DMS79 treated with DMSO at 0.1 percent for 48 hours (cell line): ENCODE measurements around the gene HOXA1.

Source experiments
- DNase-seq: peaks from one replicate; lab custom pipeline; 2025; lab: John Stamatoyannopoulos, UW

Gene HOXA1

GRCh38 chr7:27131390-27131819 lies 35.6 kb upstream of the HOXA1 start:
- no peak for DNase-seq

DNA sequence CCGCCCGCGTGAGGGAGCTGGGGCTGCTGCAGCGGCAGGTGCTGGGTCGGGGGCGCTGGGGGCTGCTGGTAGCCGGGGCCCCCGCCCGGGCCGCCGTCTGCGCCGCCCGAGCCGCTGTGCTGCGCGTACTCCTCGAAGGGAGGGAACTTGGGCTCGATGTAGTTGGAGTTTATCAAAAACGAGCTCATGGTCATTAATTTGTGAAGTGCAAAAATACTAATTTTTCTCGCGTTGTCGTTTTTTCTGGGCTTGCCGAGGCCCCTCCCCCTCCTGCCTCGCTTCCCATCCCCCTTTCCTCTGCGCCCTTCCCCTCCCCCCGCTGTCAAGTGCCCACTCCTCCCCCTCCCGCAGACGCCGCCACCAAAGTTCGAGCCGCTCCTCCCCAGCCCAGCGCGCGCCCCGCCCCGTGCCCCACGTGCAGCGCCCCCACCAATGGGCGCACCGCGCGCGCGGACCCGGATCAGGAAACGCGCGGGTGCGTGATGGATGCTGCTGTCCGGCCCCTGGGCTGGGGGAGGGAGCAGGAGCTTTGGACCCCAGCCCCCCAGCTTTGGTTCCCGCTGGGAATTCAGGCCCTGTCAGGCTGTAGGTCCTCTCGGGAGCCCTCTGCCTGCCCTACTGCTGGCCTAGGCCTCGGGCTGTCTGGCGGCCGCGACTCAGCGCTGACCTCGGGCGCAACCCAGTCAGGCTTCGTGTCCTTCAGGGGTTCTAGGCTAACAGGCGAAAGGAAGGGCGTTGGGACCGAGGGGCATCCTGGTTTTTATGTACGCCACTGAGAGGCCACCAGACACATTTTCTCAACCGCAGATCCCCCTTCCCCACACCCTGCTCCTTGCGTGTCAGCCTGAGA lies 35.0 kb upstream of the HOXA1 start, which contains the start of gene HOXA4:
TSS of gene HOXA4 (minus strand) at position 218 of the 850 bp plus-strand sequence. CDS start at position 194, 24 bp downstream.
- DNase-seq: peak; percentile 53

- no peak for DNase-seq
Measured at GRCh38 chr7:27129729-27130539, 34.1 kb upstream of the HOXA1 start.

DNA sequence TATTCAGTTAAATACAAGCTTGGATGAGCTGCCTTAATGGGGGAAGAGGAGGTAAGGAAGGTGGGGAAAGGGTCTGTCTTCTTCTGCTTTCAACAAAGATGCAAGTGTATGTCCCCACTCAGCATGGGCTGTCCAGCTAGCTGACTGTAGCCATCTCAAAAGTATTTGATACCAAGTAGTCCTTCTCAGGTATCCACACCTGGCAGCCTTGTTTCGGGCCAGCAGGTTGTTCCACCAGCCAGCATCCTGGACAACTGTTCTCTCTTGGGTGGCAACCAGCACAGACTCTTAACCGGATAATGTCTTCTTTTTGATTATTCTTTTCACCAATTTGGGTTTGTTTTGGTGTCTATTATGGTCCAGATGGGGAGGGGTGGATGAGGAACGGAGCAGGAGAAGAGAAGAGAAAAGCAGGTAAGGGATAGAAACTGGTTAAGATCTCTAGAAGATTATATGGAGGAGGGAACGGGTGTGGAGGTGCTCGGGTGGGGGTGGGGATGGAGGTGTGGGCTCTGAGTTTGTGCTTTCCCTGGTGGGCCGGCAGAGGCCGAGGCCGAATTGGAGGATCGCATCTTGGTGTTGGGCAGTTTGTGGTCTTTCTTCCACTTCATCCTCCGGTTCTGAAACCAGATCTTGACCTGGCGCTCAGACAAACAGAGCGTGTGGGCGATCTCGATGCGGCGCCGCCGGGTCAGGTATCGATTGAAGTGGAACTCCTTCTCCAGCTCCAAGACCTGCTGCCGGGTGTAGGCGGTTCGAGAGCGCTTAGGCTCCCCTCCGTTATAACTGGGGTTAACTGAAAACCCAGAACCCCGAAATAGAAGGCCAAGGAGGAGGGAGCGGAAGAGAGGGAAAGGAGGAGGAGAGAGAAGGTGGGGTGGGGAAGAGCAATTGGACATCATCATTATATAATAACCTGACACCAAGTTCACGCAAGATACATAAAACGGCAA lies 33.3 kb upstream of the HOXA1 start:
- no peak for DNase-seq

- peak; percentile 93 for DNase-seq
Measured at GRCh38 chr7:27128034-27128433, 32.2 kb upstream of the HOXA1 start.

DNA sequence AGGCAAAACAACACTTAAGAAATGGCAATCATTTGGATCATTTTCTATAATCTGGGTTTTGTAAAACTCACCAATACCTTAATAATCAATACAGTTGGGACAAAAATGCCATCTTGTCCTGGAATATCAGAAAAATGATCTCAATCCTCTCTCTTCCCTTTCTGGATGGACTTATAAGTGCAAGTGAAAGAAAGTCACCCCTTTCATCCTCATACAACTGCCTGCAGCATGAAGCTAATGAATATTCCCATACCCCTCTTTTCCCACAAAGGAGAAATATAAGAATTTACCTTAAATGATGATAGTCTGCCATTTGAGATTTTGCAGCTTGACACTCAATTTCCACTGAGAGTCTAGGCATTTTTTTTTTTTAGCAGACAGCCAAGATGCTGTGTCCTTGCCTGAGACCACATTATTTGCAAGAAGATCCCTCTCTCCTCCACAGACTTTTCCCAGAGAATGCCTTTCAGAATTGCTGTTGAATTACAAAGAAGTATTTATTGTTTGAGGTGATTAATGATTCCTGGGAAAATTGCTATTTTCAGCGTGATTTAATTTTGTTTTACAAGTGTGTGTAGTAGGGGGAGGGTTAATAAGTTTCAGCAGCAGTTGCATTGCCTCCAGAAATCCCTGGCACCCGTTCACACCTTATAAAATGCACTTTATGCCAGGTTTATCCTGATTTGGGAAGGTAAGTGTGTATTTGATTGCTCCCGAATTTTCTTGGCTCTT lies 31.0 kb upstream of the HOXA1 start:
- DNase-seq: no peak

DNA sequence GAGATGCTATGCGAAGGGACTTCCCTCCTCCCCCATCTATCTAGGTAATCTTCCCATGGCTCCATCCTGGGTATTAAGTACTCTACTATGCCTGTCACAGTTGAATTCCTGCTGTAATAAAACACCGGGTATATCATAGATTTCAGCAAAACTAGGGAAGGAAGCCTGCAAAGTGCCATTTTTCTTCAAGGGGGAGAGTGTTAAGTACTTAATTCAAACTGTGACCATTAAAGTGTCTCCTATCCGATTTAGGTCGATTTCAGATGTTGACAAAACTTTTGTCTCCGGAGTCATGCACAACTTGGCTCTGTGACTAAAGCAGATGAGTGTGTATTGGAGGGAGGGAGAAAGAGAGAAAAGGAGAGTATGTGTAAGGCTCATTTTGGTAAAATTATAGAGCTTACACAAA lies 30.2 kb upstream of the HOXA1 start:
- DNase-seq: peak; percentile 42

- no peak for DNase-seq
Measured at GRCh38 chr7:27124902-27125689, 29.3 kb upstream of the HOXA1 start.

GRCh38 chr7:27124096-27124901 lies 28.5 kb upstream of the HOXA1 start:
- DNase-seq: no peak

DNA sequence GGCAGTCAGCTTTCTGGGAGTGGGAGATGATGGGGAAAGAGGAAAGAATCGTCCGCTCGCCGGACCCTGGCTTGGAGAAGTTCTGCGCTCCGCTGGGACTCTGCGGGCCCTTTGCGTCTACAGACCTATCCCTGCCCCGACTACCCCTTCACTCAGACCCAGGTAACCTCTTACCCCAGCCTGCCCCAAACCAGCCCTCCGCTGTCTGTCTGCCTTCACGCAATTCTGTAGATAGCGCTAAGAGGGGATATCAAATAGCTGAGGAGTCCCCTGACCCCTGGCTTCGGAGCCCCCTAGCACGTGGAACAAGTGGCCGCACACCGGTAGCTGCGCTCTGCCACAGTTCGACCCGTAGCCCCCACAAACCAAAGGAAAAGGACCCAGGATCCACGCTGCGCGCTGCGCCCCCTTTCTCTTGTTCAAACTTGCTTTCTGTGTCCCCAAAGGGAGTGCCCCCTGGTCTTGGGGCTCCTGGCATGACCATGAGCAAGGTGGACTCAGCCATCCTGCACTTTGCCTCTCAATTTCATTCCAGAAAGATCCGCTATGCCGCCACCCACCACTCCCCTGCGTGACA lies 27.8 kb upstream of the HOXA1 start:
- DNase-seq: no peak

DNA sequence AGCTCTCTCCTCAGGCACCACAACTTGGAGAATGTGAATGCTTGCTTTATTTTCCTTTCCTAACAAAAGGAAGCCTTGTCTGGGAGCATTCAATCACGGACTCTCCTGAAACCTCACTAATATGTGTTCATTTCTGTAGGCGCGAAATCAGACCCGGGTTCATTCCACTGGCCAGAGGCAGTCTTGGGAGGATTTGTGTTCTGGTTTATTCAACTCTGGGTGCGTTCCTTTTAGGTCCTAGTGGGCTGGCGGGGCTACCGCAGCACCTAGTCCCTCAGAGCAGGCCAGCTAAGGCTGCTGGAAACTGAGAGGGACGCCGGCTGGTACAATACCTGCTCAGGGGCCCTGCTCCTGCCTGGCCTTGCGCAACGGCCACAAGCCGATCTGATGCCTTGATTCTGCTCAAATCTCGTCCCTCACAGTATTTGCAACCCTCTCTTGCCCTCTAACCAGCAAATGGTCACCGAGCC lies 27.2 kb upstream of the HOXA1 start:
- no peak for DNase-seq

- no peak for DNase-seq
Measured at GRCh38 chr7:27122077-27122910, 26.5 kb upstream of the HOXA1 start.

GRCh38 chr7:27121684-27122076 lies 25.9 kb upstream of the HOXA1 start:
- DNase-seq: no peak

DNA sequence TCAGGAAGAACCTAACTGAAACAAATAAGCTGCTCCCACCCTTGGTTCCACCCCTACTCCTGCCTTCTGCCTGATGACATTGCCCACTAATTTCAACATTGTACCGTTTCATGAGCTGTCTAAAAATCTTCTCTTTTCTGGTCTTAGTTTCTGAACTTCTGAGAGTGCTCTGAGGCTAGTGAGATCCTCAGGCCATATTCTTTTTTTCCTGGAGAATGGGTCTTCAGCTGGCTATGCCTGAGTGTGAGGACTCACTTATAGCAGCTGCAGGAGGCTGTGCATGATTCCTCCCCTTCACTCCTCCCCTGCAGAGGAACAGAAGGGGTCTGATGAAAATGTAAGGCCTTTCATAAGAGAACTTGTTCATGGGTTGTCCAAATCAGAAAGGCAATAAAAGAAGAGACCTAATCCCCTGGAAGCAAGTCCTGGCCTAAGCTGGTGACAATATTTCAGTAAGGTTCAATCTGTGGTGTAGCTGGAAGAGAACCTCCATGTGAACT lies 23.7 kb upstream of the HOXA1 start:
- DNase-seq: no peak

DNA sequence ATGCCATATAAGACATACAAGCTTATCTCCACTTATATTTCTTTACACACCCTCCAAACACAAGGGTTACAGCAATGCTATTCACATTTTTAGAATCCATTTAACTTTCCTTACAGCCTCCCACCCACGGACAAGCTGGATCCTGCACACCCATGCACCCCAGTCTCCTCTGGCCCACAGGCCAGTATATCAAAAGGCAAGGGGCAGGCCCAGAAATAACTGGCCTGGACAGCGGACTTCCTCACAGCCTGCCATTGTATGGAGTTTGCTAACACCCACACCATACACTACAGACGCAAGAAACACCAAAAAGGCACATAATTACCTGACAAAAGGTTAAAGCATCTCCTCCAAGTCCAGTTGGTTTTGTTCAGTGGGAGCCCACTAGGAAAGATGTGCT lies 22.8 kb upstream of the HOXA1 start:
- no peak for DNase-seq

DNA sequence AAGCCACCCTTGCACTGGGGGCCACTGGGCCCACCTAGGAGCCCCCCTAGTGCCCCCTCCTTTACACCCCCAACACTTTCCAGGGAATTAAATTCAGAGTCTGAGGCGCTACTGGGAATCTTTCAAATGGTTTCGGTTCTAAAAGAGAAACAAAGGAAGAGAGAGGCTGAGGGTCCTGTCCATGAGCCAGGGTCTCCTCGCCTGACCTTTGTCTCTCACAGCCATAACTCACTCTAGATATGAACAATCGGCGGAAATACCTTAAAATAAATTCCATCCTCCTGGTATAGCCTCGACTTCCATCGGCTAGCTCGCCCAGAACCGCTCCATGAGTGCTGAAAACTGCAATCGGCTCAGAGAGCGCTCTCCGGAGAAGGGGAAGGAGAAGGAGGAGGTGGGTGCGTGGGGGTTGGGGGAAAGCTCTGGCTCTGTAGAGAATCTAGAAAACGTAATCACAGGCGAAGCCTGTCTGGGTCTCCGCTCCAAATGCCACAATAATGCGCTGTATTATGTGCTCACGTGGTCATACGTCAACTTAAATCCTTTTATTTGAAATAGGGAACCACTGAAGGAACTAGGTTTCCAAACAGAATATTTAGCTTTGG lies 22.2 kb upstream of the HOXA1 start:
- DNase-seq: no peak
